NCI-H2081 treated with DMSO at 0.1 percent for 48 hours (cell line): ENCODE data around the gene SMARCAD1.
"Not testable (repeated sequence)": the region's sequence is repeated elsewhere in the genome, so short reads cannot be mapped to it uniquely, and the experiment has no call there.

Experiments used
- DNase-seq: peaks from one replicate; lab custom pipeline; 2025; lab: John Stamatoyannopoulos, UW

SMARCAD1 gene

GRCh38 chr4:94293981-94294380 is 86.3 kb downstream of the SMARCAD1 start:
- DNase-seq, result not testable (repeated sequence)

GRCh38 chr4:94295473-94295872 is 87.8 kb downstream of the SMARCAD1 start:
- not testable (repeated sequence) for DNase-seq

- no peak for DNase-seq
These were observed 91.1 kb downstream of the SMARCAD1 start for GRCh38 chr4:94298725-94299252.

GRCh38 chr4:94302191-94302590 is 94.5 kb downstream of the SMARCAD1 start:
- no peak for DNase-seq

- DNase-seq, result no peak
These were observed 96.8 kb downstream of the SMARCAD1 start for GRCh38 chr4:94304365-94304971.

- no peak for DNase-seq
These were observed 98.0 kb downstream of the SMARCAD1 start for GRCh38 chr4:94305466-94306225.

- no peak for DNase-seq
These were observed 99.0 kb downstream of the SMARCAD1 start for GRCh38 chr4:94306713-94307112.

GRCh38 chr4:94307231-94307871 is 99.7 kb downstream of the SMARCAD1 start:
- no peak for DNase-seq

GRCh38 chr4:94319927-94320326 is 112.3 kb downstream of the SMARCAD1 start:
- not testable (repeated sequence) for DNase-seq

GRCh38 chr4:94325835-94326234 is 118.2 kb downstream of the SMARCAD1 start:
- DNase-seq, result no peak

- DNase-seq, result no peak
These were observed 122.3 kb downstream of the SMARCAD1 start for GRCh38 chr4:94329933-94330332.

- DNase-seq, result no peak
These were observed 125.4 kb downstream of the SMARCAD1 start for GRCh38 chr4:94332983-94333590.

GRCh38 chr4:94333866-94334265 is 126.2 kb downstream of the SMARCAD1 start:
- DNase-seq, result no peak

- DNase-seq, result no peak
These were observed 126.8 kb downstream of the SMARCAD1 start for GRCh38 chr4:94334476-94334875.

GRCh38 chr4:94334962-94335361 is 127.3 kb downstream of the SMARCAD1 start:
- no peak for DNase-seq

- DNase-seq, result no peak
These were observed 128.6 kb downstream of the SMARCAD1 start for GRCh38 chr4:94336303-94336702.

- DNase-seq, result not testable (repeated sequence)
These were observed 129.1 kb downstream of the SMARCAD1 start for GRCh38 chr4:94336791-94337190.

GRCh38 chr4:94338681-94339351 is 131.2 kb downstream of the SMARCAD1 start:
- DNase-seq, result no peak

- DNase-seq, result no peak
These were observed 132.1 kb downstream of the SMARCAD1 start for GRCh38 chr4:94339779-94340178.
